K562 (cell line): ENCODE data around the gene NTRK2. TPM values are rescaled to one million over a fixed set of nuclear protein-coding genes. Genes with fewer than 3 reads are reported as not detected.

ENCODE experiments used
- ATAC-seq: fragments of 200-7000 bp; cut with Tn5 transposase; 3 replicates; pipeline ENCODE4 v1.9.1; 2020; ENCODE audit warnings: moderate library complexity
- BruUV-seq: library from RNA; stranded (reverse); fragments of 400-500 nt; replicated peaks from 2 replicates; lab custom pipeline; 2021; lab: Mats Ljungman, UMichigan
- CTCF ChIA-PET: fragments of 300-600 bp; formaldehyde crosslinking; extraction: SDS; loops from one replicate; lab custom pipeline; 2021; ENCODE audit warnings: low intra/inter-chr PET ratio; lab: Yijun Ruan, JAX
- POLR2A ChIA-PET: fragments of 300-600, 350-650 bp; sonication (Branson Sonifier 250); formaldehyde crosslinking; extraction: SDS; loops from one replicate; lab custom pipeline; 2021; ENCODE audit warnings: antibody characterized with exemption, inconsistent platforms; lab: Yijun Ruan, JAX
- DNase-seq, 4 experiments: peaks; one replicate each; pipeline versions ENCODE4 v3.0.0 to v3.0.0-alpha.2; 2011 to 2018; ENCODE audit warnings: low spot score in 3 of 4, mixed read lengths in 3 of 4; ENCODE audit errors: extremely low read depth in 1 of 4
- FAIRE-seq: peaks from 2 replicates; lab custom pipeline; 2011; peaks lifted over from hg19 to GRCh38; lab: Jason Lieb, UNC
- H2AFZ ChIP-seq: 2 replicates; pipeline ENCODE4 v1.6.0; 2011; ENCODE audit warnings: low read depth, low read length, control low read depth, inconsistent platforms
- H3K27ac ChIP-seq: fragments of 200-600 bp; 3 replicates; pipeline ENCODE4 v1.8.0; 2011; ENCODE audit warnings: low read depth, mild to moderate bottlenecking, control low read depth, inconsistent platforms, low read length, moderate library complexity, mixed read lengths; ENCODE audit errors: extremely low read depth
- H3K27me3 ChIP-seq, 2 experiments: fragments of 300-600 bp in 1 of 2; 2 replicates in 1 of 2; 3 replicates in 1 of 2; pipeline versions ENCODE4 v1.6.0 to v1.8.0; 2011; ENCODE audit warnings: inconsistent platforms in 2 of 2, low read length in 2 of 2, mild to moderate bottlenecking in 1 of 2, mixed read lengths in 1 of 2, moderate library complexity in 1 of 2; ENCODE audit not compliant: control insufficient read depth in 2 of 2, insufficient read depth in 2 of 2
- H3K36me3 ChIP-seq: fragments of 300-600 bp; 3 replicates; pipeline ENCODE4 v1.8.0; 2011; ENCODE audit warnings: mild to moderate bottlenecking, low read length, inconsistent platforms; ENCODE audit not compliant: control insufficient read depth, insufficient read depth
- H3K4me1 ChIP-seq, 2 experiments: fragments of 200-600 bp in 1 of 2; replicated peaks in 1 of 2; 2 replicates in 1 of 2; 3 replicates in 1 of 2; pipeline versions ENCODE4 v1.5.1 to v1.8.0; 2011; ENCODE audit warnings: inconsistent platforms in 2 of 2, low read length in 2 of 2, mild to moderate bottlenecking in 1 of 2, mixed read lengths in 1 of 2, moderate library complexity in 1 of 2; ENCODE audit not compliant: control insufficient read depth in 2 of 2, insufficient read depth in 2 of 2
- H3K4me2 ChIP-seq: 2 replicates; pipeline ENCODE4 v1.6.1; 2011; ENCODE audit warnings: low read length, control low read depth, inconsistent platforms, mixed read lengths; ENCODE audit not compliant: insufficient read depth
- H3K4me3 ChIP-seq: fragments of 200-600 bp; sonication (generic), shearing (Covaris generic); 2 replicates; pipeline ENCODE4 v1.5.1; 2016; ENCODE audit warnings: control low read depth, inconsistent platforms
- H3K79me2 ChIP-seq: fragments of 200-600 bp; 3 replicates; pipeline ENCODE4 v1.8.0; 2011; ENCODE audit warnings: low read length, inconsistent platforms; ENCODE audit not compliant: control insufficient read depth, insufficient read depth
- H3K9ac ChIP-seq, 2 experiments: 2 replicates each; pipeline versions ENCODE4 v1.6.0 to v1.6.1; 2011; ENCODE audit warnings: low read depth in 2 of 2, low read length in 2 of 2, control low read depth in 1 of 2, inconsistent platforms in 1 of 2, mild to moderate bottlenecking in 1 of 2, mixed read lengths in 1 of 2; ENCODE audit not compliant: insufficient read depth in 1 of 2
- H3K9me1 ChIP-seq: one replicate; pipeline ENCODE4 v1.6.0; 2011; ENCODE audit warnings: inconsistent platforms, mild to moderate bottlenecking, low read length, moderate library complexity; ENCODE audit not compliant: control insufficient read depth, insufficient read depth
- H3K9me3 ChIP-seq: replicated peaks from 2 replicates; pipeline ENCODE4 v1.5.1; 2011; ENCODE audit warnings: low read depth, low read length, inconsistent platforms; ENCODE audit not compliant: control insufficient read depth, insufficient read depth
- H4K20me1 ChIP-seq: replicated peaks from 2 replicates; pipeline ENCODE4 v1.6.1; 2011; ENCODE audit warnings: low read length, inconsistent platforms, mixed read lengths; ENCODE audit not compliant: control insufficient read depth, insufficient read depth
- CGGBP1 ChIP-seq: fragments of 250-450 bp; sonication (Bioruptor Pico); IDR thresholded peaks from 2 replicates; pipeline ENCODE4 v1.9.0; 2021; ENCODE audit warnings: mild to moderate bottlenecking
- DEAF1 ChIP-seq: fragments of 450-650 bp; formaldehyde crosslinking; IDR thresholded peaks from 2 replicates; pipeline ENCODE4 v1.4.0; 2020; ENCODE audit warnings: mild to moderate bottlenecking, moderate library complexity
- EGR1 ChIP-seq: fragments of 450-650 bp; conservative IDR thresholded peaks from 2 replicates; pipeline ENCODE4 v1.6.1; 2017; ENCODE audit warnings: mild to moderate bottlenecking
- FOXA3 ChIP-seq, 2 experiments: fragments of 450-650 bp in 1 of 2; sonication (generic) in 1 of 2; formaldehyde crosslinking; IDR thresholded peaks in 1 of 2; conservative IDR thresholded peaks in 1 of 2; 2 replicates each; pipeline versions ENCODE4 v1.4.0 to v1.8.0; 2020 to 2022; ENCODE audit warnings: mild to moderate bottlenecking in 2 of 2, missing genetic modification reagents in 1 of 2
- GATA2 ChIP-seq: sonication (generic); formaldehyde crosslinking; IDR thresholded peaks from 2 replicates; pipeline ENCODE4 v1.4.0; 2020; ENCODE audit warnings: mild to moderate bottlenecking, missing genetic modification reagents
- GTF2E2 ChIP-seq: fragments of 200-800 bp; sonication (Bioruptor generic); IDR thresholded peaks from 2 replicates; pipeline ENCODE4 v1.6.1; 2016; ENCODE audit warnings: missing genetic modification characterization, missing compliant biosample characterization
- HDAC8 ChIP-seq: fragments of 450-650 bp; IDR thresholded peaks from 2 replicates; pipeline ENCODE4 v1.6.1; 2016; ENCODE audit warnings: mild to moderate bottlenecking, missing genetic modification characterization, moderate library complexity, missing compliant biosample characterization
- HIVEP1 ChIP-seq: fragments of 250-450 bp; sonication (Bioruptor Pico); IDR thresholded peaks from 2 replicates; pipeline ENCODE4 v1.4.0; 2020; ENCODE audit warnings: mild to moderate bottlenecking
- NFRKB ChIP-seq: fragments of 450-650 bp; IDR thresholded peaks from 2 replicates; pipeline ENCODE4 v1.6.1; 2016; ENCODE audit warnings: low read depth
- RBM25 ChIP-seq: fragments of 200-400 bp; formaldehyde crosslinking; IDR thresholded peaks from 2 replicates; pipeline ENCODE4 v1.6.1; 2018; ENCODE audit warnings: low read length, low read depth, moderate library complexity; ENCODE audit not compliant: severe bottlenecking
- SPI1 ChIP-seq: IDR thresholded peaks from 2 replicates; pipeline ENCODE4 v1.6.1; 2011; ENCODE audit warnings: low read depth, low read length, control low read depth, borderline replicate concordance
- TFAP4 ChIP-seq: sonication (generic); formaldehyde crosslinking; IDR thresholded peaks from 2 replicates; pipeline ENCODE4 v1.8.0; 2022; ENCODE audit warnings: missing genetic modification reagents, mild to moderate bottlenecking, moderate library complexity, borderline replicate concordance
- U2AF2 ChIP-seq: fragments of 200-400 bp; formaldehyde crosslinking; optimal IDR thresholded peaks from 2 replicates; pipeline ENCODE3; 2017; ENCODE audit warnings: low read depth, mild to moderate bottlenecking, low read length
- ZNF280A ChIP-seq: fragments of 450-650 bp; IDR thresholded peaks from 2 replicates; pipeline ENCODE4 v1.6.1; 2018; ENCODE audit warnings: mild to moderate bottlenecking, low read depth; ENCODE audit not compliant: partially characterized antibody
- ZNF668 ChIP-seq: fragments of 250-450 bp; sonication (Bioruptor Pico); IDR thresholded peaks from 2 replicates; pipeline ENCODE4 v1.8.0; 2022; ENCODE audit warnings: mild to moderate bottlenecking, inconsistent platforms
- ZSCAN29 ChIP-seq: fragments of 450-650 bp; IDR thresholded peaks from 2 replicates; pipeline ENCODE4 v1.6.1; 2017
- WGBS: fragments of 100-300 bp; shearing (Covaris generic); methylation state at CpG from one replicate; pipeline ENCODE4 v1.1.6; 2016; ENCODE audit warnings: low coverage, mixed read lengths; ENCODE audit not compliant: insufficient coverage; ENCODE audit errors: missing lambda C conversion rate; 5-methylcytosine and 5-hydroxymethylcytosine counted together
- in situ Hi-C: fragments of 300-500 bp; cut with MboI; formaldehyde crosslinking; loops from 4 replicates; pipeline ENCODE4 v1.15.0; 2018; ENCODE audit warnings: inconsistent platforms, mixed read lengths
- intact Hi-C: fragments of 100-400 bp; cut with micrococcal nuclease; formaldehyde crosslinking; loops from 2 replicates; pipeline ENCODE4 v1.14.2; 2022
- polyA plus RNA-seq, 8 experiments: library from polyadenylated mRNA; depleted of rRNA in 4 of 8; stranded (reverse) in 5 of 8; unstranded in 3 of 8; fragments of >200 nt; fragmentation: Nextera tagmentation in 2 of 8; fragmentation: Illumina TruSeq in 1 of 8; extraction: Ambion mirVana in 2 of 8; extraction: Trizol in 1 of 8; gene quantifications; 2 replicates each; pipeline versions ENCODE4 v1.2.1 to v1.2.3, GENCODE V29; 2011 to 2014; ENCODE audit warnings: inconsistent platforms in 1 of 8, missing spikeins in 1 of 8
- total RNA-seq, 7 experiments: library from RNA; depleted of rRNA in 6 of 7; stranded (reverse); fragments of >200 nt in 6 of 7; fragmentation: Illumina TruSeq in 2 of 7; extraction: Trizol in 2 of 7; gene quantifications; 2 replicates each; pipeline versions ENCODE4 v1.2.1 to v1.2.3, GENCODE V29; 2011 to 2021; ENCODE audit warnings: low replicate concordance in 1 of 7

Gene NTRK2
- total and polyA plus RNA-seq, 9 of the 15 experiments (the other 6 are each of a cell fraction or from before 2014, with no cell fraction given), result not detected

- H3K9me1 ChIP-seq, result no peaks in the 10 kb centered on the region
- H3K9me3 ChIP-seq, result no peaks in the 10 kb centered on the region
- 0% methylated on average over 6 of the region's 6 CpGs for WGBS
- H3K27me3 ChIP-seq, result no peaks in the 10 kb centered on the region
- no TSS peak for BruUV-seq
- H3K4me3 ChIP-seq, result no peak overlapping the region
- no peaks in the 10 kb centered on the region for H3K79me2 ChIP-seq
- no peaks in the 10 kb centered on the region for H4K20me1 ChIP-seq
- no peak overlapping the region for H3K9ac ChIP-seq
- FAIRE-seq (no peak), DNase-seq (no peak), ATAC-seq (no peak)
- H3K4me2 ChIP-seq, result no peak overlapping the region
- intact Hi-C loops (no loop called here), in situ Hi-C loops (no loop called here)
- TF ChIP-seq HIVEP1 (CRISPR knock-in tag) (no peak), DEAF1 (CRISPR knock-in tag) (no peak), ZNF280A (no peak), RBM25 (no peak), SPI1 (no peak), TFAP4 (CRISPR knock-in tag) (no peak), ZNF668 (CRISPR knock-in tag) (no peak), EGR1 (no peak), FOXA3 (CRISPR knock-in tag; conservative IDR thresholded peaks at IDR 0.05 in 1 of 2, IDR thresholded peaks at IDR 0.05 in 1 of 2) (no peak), NFRKB (no peak), HDAC8 (tag) (no peak), CGGBP1 (no peak), ZSCAN29 (no peak), GATA2 (CRISPR knock-in tag) (no peak), U2AF2 (no peak), GTF2E2 (tag) (no peak)
- ChIA-PET CTCF (no interaction called here), POLR2A (no interaction called here)
- H3K36me3 ChIP-seq, result no peaks in the 10 kb centered on the region
- H2AFZ ChIP-seq, result no peak overlapping the region
- H3K4me1 ChIP-seq, result no peaks in the 10 kb centered on the region
- no peak overlapping the region for H3K27ac ChIP-seq
Observed at GRCh38 chr9:84701801-84702200, 32.3 kb downstream of the NTRK2 start.
